ENCODE results near the gene WWC1.

DNA sequence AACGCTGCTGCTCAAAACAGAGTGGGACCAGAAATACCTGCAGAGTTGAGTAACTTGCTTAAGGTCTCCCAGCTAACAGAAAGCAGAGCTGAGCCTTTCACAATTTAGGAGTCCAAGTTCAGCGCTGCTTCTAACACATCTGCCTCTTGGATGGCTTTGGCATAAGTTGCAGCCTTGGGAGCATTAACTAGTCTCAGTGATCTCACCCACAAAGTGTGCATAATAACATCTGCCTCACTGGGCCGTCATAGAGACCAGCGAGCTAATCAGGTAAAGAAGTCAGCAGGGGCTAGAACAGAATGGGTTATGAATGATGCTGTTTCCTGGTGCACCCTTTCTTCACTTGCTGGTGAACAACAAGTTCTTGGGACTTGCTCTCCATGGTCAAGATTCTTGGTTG lies 36.5 kb downstream of the WWC1 start:
- TF ChIP-seq, protein P1, sequence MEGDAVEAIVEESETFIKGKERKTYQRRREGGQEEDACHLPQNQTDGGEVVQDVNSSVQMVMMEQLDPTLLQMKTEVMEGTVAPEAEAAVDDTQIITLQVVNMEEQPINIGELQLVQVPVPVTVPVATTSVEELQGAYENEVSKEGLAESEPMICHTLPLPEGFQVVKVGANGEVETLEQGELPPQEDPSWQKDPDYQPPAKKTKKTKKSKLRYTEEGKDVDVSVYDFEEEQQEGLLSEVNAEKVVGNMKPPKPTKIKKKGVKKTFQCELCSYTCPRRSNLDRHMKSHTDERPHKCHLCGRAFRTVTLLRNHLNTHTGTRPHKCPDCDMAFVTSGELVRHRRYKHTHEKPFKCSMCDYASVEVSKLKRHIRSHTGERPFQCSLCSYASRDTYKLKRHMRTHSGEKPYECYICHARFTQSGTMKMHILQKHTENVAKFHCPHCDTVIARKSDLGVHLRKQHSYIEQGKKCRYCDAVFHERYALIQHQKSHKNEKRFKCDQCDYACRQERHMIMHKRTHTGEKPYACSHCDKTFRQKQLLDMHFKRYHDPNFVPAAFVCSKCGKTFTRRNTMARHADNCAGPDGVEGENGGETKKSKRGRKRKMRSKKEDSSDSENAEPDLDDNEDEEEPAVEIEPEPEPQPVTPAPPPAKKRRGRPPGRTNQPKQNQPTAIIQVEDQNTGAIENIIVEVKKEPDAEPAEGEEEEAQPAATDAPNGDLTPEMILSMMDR (IDR thresholded peaks at IDR 0.05), result no peak
- TF ChIP-seq POLR2AphosphoS5 (IDR thresholded peaks at IDR 0.05; ENCODE audit: low read depth, low read length), result no peak
- TF ChIP-seq, protein P2, sequence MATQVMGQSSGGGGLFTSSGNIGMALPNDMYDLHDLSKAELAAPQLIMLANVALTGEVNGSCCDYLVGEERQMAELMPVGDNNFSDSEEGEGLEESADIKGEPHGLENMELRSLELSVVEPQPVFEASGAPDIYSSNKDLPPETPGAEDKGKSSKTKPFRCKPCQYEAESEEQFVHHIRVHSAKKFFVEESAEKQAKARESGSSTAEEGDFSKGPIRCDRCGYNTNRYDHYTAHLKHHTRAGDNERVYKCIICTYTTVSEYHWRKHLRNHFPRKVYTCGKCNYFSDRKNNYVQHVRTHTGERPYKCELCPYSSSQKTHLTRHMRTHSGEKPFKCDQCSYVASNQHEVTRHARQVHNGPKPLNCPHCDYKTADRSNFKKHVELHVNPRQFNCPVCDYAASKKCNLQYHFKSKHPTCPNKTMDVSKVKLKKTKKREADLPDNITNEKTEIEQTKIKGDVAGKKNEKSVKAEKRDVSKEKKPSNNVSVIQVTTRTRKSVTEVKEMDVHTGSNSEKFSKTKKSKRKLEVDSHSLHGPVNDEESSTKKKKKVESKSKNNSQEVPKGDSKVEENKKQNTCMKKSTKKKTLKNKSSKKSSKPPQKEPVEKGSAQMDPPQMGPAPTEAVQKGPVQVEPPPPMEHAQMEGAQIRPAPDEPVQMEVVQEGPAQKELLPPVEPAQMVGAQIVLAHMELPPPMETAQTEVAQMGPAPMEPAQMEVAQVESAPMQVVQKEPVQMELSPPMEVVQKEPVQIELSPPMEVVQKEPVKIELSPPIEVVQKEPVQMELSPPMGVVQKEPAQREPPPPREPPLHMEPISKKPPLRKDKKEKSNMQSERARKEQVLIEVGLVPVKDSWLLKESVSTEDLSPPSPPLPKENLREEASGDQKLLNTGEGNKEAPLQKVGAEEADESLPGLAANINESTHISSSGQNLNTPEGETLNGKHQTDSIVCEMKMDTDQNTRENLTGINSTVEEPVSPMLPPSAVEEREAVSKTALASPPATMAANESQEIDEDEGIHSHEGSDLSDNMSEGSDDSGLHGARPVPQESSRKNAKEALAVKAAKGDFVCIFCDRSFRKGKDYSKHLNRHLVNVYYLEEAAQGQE (IDR thresholded peaks at IDR 0.05; ENCODE audit: insufficient read depth in 1 of 2, low read depth in 2 of 2, low read length in 1 of 2), result no peak

All from Panc1 (cell line).